GM21786 (cell line): Measurements from ENCODE around the gene PRDM16.

ENCODE experiments used
- ATAC-seq: cut with Tn5 transposase; IDR thresholded peaks from one replicate; pipeline ENCODE4 v1.9.1; 2021; ENCODE audit not compliant: unreplicated experiment

PRDM16 gene

GRCh38 chr1:3196577-3197245 lies 127.7 kb downstream of the PRDM16 start:
- no peak for ATAC-seq

GRCh38 chr1:3197781-3198316 lies 128.8 kb downstream of the PRDM16 start:
- ATAC-seq: no peak

GRCh38 chr1:3198371-3199271 lies 129.6 kb downstream of the PRDM16 start:
- no peak for ATAC-seq

GRCh38 chr1:3204725-3205124 lies 135.7 kb downstream of the PRDM16 start:
- ATAC-seq: no peak

- no peak for ATAC-seq
These were observed 136.8 kb downstream of the PRDM16 start for GRCh38 chr1:3205815-3206214.

- ATAC-seq: no peak
These were observed 137.7 kb downstream of the PRDM16 start for GRCh38 chr1:3206696-3207095.

- ATAC-seq: no peak
These were observed 138.3 kb downstream of the PRDM16 start for GRCh38 chr1:3207217-3207848.

- no peak for ATAC-seq
These were observed 139.8 kb downstream of the PRDM16 start for GRCh38 chr1:3208819-3209200.

- no peak for ATAC-seq
These were observed 140.2 kb downstream of the PRDM16 start for GRCh38 chr1:3209201-3209600.

- no peak for ATAC-seq
These were observed 142.8 kb downstream of the PRDM16 start for GRCh38 chr1:3211582-3212375.

- no peak for ATAC-seq
These were observed 143.7 kb downstream of the PRDM16 start for GRCh38 chr1:3212453-3213355.

- no peak for ATAC-seq
These were observed 144.7 kb downstream of the PRDM16 start for GRCh38 chr1:3213730-3214129.

- no peak for ATAC-seq
These were observed 146.4 kb downstream of the PRDM16 start for GRCh38 chr1:3215198-3216014.

GRCh38 chr1:3216015-3216391 lies 147.0 kb downstream of the PRDM16 start:
- ATAC-seq: no peak

- ATAC-seq: no peak
These were observed 148.2 kb downstream of the PRDM16 start for GRCh38 chr1:3217181-3217641.

- no peak for ATAC-seq
These were observed 149.1 kb downstream of the PRDM16 start for GRCh38 chr1:3217979-3218679.

- ATAC-seq: no peak
These were observed 150.2 kb downstream of the PRDM16 start for GRCh38 chr1:3219005-3219790.
